Measurements from ENCODE around the gene MEF2D. TPM values are rescaled to one million over a fixed set of nuclear protein-coding genes. Genes with fewer than 3 reads are reported as not detected.

The MEF2D gene
- total RNA-seq, 4 donors from 2014 or later, result 61.7 to 73.5 (median 67.1) TPM

- H3K27ac ChIP-seq, result no peak overlapping the region
- H3K27me3 ChIP-seq, result peaks cover 99% of the 10 kb centered on the region
- 36% methylated on average over 3 of the region's 3 CpGs for WGBS
- H3K9me3 ChIP-seq, result no peaks in the 10 kb centered on the region
- peaks cover 9% of the 10 kb centered on the region for H3K4me1 ChIP-seq
- TF ChIP-seq POLR2A (IDR thresholded peaks at IDR 0.05), result no peak
- no peaks in the 10 kb centered on the region for H3K36me3 ChIP-seq
- H3K4me3 ChIP-seq, result no peak overlapping the region
- no peak for DNase-seq (ENCODE audit: low spot score in 2 of 2)
Observed at GRCh38 chr1:156430866-156431265, 69.7 kb downstream of the MEF2D start.

- no peak overlapping the region for H3K4me3 ChIP-seq
- WGBS, result 29% methylated on average over 7 of the region's 7 CpGs
- H3K27me3 ChIP-seq, result peaks cover 95% of the 10 kb centered on the region
- TF ChIP-seq POLR2AphosphoS5 (IDR thresholded peaks at IDR 0.05), result no peak
- no peak for TF ChIP-seq POLR2A (IDR thresholded peaks at IDR 0.05)
- no peak for TF ChIP-seq EP300 (IDR thresholded peaks at IDR 0.05)
- DNase-seq (ENCODE audit: low spot score in 2 of 2), result no peak
- H3K4me1 ChIP-seq, result peaks cover 4% of the 10 kb centered on the region
- no peaks in the 10 kb centered on the region for H3K36me3 ChIP-seq
- no peaks in the 10 kb centered on the region for H3K9me3 ChIP-seq
- no peak overlapping the region for H3K27ac ChIP-seq
Observed at GRCh38 chr1:156430303-156430702, 70.3 kb downstream of the MEF2D start.

GRCh38 chr1:156429313-156430060 lies 71.1 kb downstream of the MEF2D start:
- WGBS, result 23% methylated on average over 13 of the region's 13 CpGs

DNA sequence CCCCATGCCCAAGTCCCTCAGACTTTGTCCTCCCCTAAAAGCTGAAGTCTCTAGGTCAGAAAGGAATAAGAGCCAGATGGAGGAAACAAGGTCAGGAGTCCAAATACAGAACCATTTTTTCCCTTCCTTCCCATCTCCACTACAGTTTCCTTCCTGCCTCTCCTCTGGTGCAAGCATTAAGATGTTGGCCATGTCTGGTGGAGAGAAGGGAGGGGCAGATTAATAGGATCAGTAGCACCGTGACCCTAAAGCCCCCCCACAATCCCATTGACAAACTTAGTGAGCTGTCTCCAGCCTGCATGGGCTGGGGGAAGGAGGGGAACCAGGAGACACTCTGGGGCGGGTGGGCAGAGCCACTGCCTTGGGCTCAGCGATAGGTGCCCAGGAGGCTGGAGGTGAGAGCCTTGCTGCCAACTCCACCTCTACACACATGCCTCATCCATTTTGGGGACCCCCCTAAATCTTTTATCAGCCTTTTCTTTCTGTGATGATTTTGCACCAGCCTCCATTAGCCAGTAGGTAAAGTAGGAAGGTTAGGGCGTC lies 71.8 kb downstream of the MEF2D start:
- Histone ChIP-seq H3K27me3 (peaks cover 90% of the 10 kb centered on the region), H3K36me3 (no peaks in the 10 kb centered on the region), H3K4me1 (no peaks in the 10 kb centered on the region), H3K4me3 (no peak overlapping the region), H3K27ac (no peak overlapping the region), H3K9me3 (no peaks in the 10 kb centered on the region)
- 12% methylated on average over 4 of the region's 4 CpGs for WGBS
- no peak for DNase-seq (ENCODE audit: low spot score in 2 of 2)
- TF ChIP-seq POLR2A (IDR thresholded peaks at IDR 0.05) (no peak), POLR2AphosphoS5 (IDR thresholded peaks at IDR 0.05) (no peak), CTCF (IDR thresholded peaks at IDR 0.05) (no peak), EP300 (IDR thresholded peaks at IDR 0.05) (no peak)

More at GRCh38 chr1:156429313-156430060, 71.1 kb downstream of the MEF2D start:
- Histone ChIP-seq H3K27ac (no peak overlapping the region), H3K4me3 (no peak overlapping the region), H3K27me3 (peaks cover 94% of the 10 kb centered on the region), H3K36me3 (no peaks in the 10 kb centered on the region), H3K9me3 (no peaks in the 10 kb centered on the region), H3K4me1 (no peaks in the 10 kb centered on the region)
- TF ChIP-seq POLR2A (IDR thresholded peaks at IDR 0.05), result no peak
- no peak for TF ChIP-seq POLR2AphosphoS5 (IDR thresholded peaks at IDR 0.05)
- TF ChIP-seq CTCF (IDR thresholded peaks at IDR 0.05), result no peak
- TF ChIP-seq EP300 (IDR thresholded peaks at IDR 0.05), result no peak
- DNase-seq (ENCODE audit: low spot score in 2 of 2), result no peak

- H3K4me1 ChIP-seq, result no peaks in the 10 kb centered on the region
- no peak overlapping the region for H3K27ac ChIP-seq
- no peaks in the 10 kb centered on the region for H3K36me3 ChIP-seq
- DNase-seq (ENCODE audit: low spot score in 2 of 2), result no peak
- H3K4me3 ChIP-seq, result no peak overlapping the region
- 56% methylated on average over 4 of the region's 5 CpGs for WGBS
- TF ChIP-seq CTCF (IDR thresholded peaks at IDR 0.05) (no peak), POLR2AphosphoS5 (IDR thresholded peaks at IDR 0.05) (no peak), POLR2A (IDR thresholded peaks at IDR 0.05) (no peak), EP300 (IDR thresholded peaks at IDR 0.05) (no peak)
- peaks cover 89% of the 10 kb centered on the region for H3K27me3 ChIP-seq
- H3K9me3 ChIP-seq, result no peaks in the 10 kb centered on the region
Observed at GRCh38 chr1:156427957-156428356, 72.6 kb downstream of the MEF2D start.

- Histone ChIP-seq H3K27me3 (peaks cover 84% of the 10 kb centered on the region), H3K9me3 (no peaks in the 10 kb centered on the region), H3K4me1 (peaks cover 14% of the 10 kb centered on the region), H3K36me3 (no peaks in the 10 kb centered on the region), H3K4me3 (no peak overlapping the region), H3K27ac (no peak overlapping the region)
- WGBS, result over 99% methylated on average over 7 of the region's 7 CpGs
- no peak for DNase-seq (ENCODE audit: low spot score in 2 of 2)
- no peak for TF ChIP-seq POLR2AphosphoS5 (IDR thresholded peaks at IDR 0.05)
- TF ChIP-seq EP300 (IDR thresholded peaks at IDR 0.05), result no peak
- no peak for TF ChIP-seq CTCF (IDR thresholded peaks at IDR 0.05)
- no peak for TF ChIP-seq POLR2A (IDR thresholded peaks at IDR 0.05)
Observed at GRCh38 chr1:156425943-156426342, 74.6 kb downstream of the MEF2D start.

Data from suprapubic skin (tissue), 4 donors.